Keratinocyte (primary cell): ENCODE measurements around the gene DRICH1.

Experiments
- EZH2 ChIP-seq: IDR thresholded peaks from one replicate; pipeline ENCODE4 v1.6.1; 2012; ENCODE audit warnings: inconsistent platforms, mild to moderate bottlenecking, low read length, moderate library complexity
- TF ChIP-seq, protein P1 (sequence below), 3 experiments: IDR thresholded peaks in 1 of 3; conservative IDR thresholded peaks in 1 of 3; optimal IDR thresholded peaks in 1 of 3; 2 replicates in 2 of 3; 3 replicates in 1 of 3; pipeline versions ENCODE3 to v1.5.1; 2011; ENCODE audit warnings: low read length in 3 of 3, mild to moderate bottlenecking in 3 of 3, moderate library complexity in 2 of 3, control low read depth in 1 of 3, inconsistent platforms in 1 of 3; ENCODE audit not compliant: insufficient read depth in 2 of 3; ENCODE audit errors: extremely low read depth in 1 of 3

DNA sequence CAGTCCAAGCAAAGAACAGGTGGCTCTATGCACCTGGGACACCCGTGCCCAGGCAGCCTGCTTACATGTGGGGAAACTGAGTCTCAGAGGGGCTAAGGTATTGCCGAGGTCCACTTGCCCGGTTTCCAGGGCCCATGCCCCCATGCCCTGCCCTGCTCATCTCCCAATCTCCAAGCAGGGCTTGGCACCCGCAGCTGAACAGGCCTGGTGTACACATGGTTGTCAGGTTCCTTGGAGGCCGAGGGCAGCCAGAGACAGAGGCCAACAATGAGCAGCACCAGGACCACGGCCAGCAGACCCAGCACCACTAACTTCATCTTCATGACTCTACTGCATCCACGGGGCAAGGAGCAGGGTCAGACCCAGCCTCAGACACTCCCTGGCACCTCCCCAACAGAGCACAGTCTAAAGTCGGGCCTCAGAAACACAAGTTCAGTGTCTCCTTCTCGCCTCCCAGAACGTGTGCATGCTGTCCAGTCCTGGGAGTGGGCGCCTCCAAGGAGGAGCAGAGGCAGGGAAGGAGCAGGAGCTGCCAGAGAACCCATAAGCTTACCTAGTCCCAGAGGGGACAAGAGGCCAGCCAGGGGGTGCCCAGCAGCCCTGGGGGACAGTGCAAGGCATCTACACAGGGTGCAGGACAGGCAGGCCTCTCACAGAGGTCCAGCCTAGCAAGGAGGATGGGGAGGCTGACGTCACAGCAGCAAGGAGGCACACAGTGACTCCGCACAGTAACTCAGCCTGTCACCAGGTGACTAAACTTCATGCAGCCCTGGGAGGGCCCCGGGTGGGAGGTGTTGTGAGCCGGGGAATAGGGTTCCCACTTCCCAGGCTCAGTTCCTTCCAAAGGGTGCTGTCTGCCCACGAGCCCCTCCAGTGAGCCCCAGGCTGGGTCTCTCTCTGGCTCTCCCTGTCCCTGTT, 38.5 kb upstream of the DRICH1 start:
- TF ChIP-seq, protein P1, sequence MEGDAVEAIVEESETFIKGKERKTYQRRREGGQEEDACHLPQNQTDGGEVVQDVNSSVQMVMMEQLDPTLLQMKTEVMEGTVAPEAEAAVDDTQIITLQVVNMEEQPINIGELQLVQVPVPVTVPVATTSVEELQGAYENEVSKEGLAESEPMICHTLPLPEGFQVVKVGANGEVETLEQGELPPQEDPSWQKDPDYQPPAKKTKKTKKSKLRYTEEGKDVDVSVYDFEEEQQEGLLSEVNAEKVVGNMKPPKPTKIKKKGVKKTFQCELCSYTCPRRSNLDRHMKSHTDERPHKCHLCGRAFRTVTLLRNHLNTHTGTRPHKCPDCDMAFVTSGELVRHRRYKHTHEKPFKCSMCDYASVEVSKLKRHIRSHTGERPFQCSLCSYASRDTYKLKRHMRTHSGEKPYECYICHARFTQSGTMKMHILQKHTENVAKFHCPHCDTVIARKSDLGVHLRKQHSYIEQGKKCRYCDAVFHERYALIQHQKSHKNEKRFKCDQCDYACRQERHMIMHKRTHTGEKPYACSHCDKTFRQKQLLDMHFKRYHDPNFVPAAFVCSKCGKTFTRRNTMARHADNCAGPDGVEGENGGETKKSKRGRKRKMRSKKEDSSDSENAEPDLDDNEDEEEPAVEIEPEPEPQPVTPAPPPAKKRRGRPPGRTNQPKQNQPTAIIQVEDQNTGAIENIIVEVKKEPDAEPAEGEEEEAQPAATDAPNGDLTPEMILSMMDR (optimal IDR thresholded peaks at IDR 0.05 in 1 of 3, IDR thresholded peaks at IDR 0.05 in 1 of 3, conservative IDR thresholded peaks at IDR 0.05 in 1 of 3; ENCODE audit: extremely low read depth in 1 of 3, insufficient read depth in 2 of 3, low read length in 3 of 3) = no peak
- no peak for TF ChIP-seq EZH2
